ENCODE data around the gene MSANTD7. TPM values are rescaled to one million over a fixed set of nuclear protein-coding genes. Genes with fewer than 3 reads are reported as not detected.

Gene MSANTD7
- total and polyA plus RNA-seq, 9 of the 15 experiments (the other 6 are each of a cell fraction or from before 2014, with no cell fraction given) = 5.2 to 27.3 (median 23.6) TPM

- ChIA-PET POLR2A (interaction anchor here (2.2 kb wide), 2 partner anchors 9 to 18 kb away, joined by 6 to 9 read pairs; no protein-coding TSS in a partner anchor), CTCF (ENCODE audit: low intra/inter-chr PET ratio) (no interaction called here)
- 2% methylated on average over 3 of the region's 3 CpGs for WGBS (ENCODE audit: insufficient coverage, low coverage, missing lambda C conversion rate)
- Histone ChIP-seq H3K9me1 (ENCODE audit: control insufficient read depth, insufficient read depth, low read length) (no peaks in the 10 kb centered on the region), H3K4me1 (replicated peaks in 1 of 2; ENCODE audit: control insufficient read depth in 2 of 2, insufficient read depth in 2 of 2, low read length in 2 of 2) (peaks cover 0 to 6% of the 10 kb centered on the region in 2 experiments; a peak in 1 of 5 replicates), H3K4me3 (no peak overlapping the region), H4K20me1 (replicated peaks; ENCODE audit: control insufficient read depth, insufficient read depth, low read length) (no peaks in the 10 kb centered on the region), H3K36me3 (ENCODE audit: control insufficient read depth, insufficient read depth, low read length) (peaks cover 79% of the 10 kb centered on the region), H3K27ac (ENCODE audit: extremely low read depth, low read depth, low read length) (no peak overlapping the region), H3K9me3 (replicated peaks; ENCODE audit: control insufficient read depth, insufficient read depth, low read depth, low read length) (no peaks in the 10 kb centered on the region), H3K4me2 (ENCODE audit: insufficient read depth, low read length) (no peak overlapping the region), H3K79me2 (ENCODE audit: control insufficient read depth, insufficient read depth, low read length) (no peaks in the 10 kb centered on the region), H3K9ac (ENCODE audit: insufficient read depth in 1 of 2, low read depth in 2 of 2, low read length in 2 of 2) (no peak overlapping the region), H2AFZ (ENCODE audit: low read depth, low read length) (no peak overlapping the region), H3K27me3 (ENCODE audit: control insufficient read depth in 2 of 2, insufficient read depth in 2 of 2, low read length in 2 of 2) (no peaks in the 10 kb centered on the region)
- intact Hi-C loops (cut with micrococcal nuclease) = no loop called here
- ATAC-seq (no peak), FAIRE-seq (peak; percentile 44), DNase-seq (ENCODE audit: extremely low read depth in 1 of 4, low spot score in 3 of 4) (no peak)
- BruUV-seq (replicated peaks) = no TSS peak
- TF ChIP-seq ZNF436 (CRISPR knock-in tag; IDR thresholded peaks at IDR 0.05) (no peak), RHOXF2B (CRISPR knock-in tag; conservative IDR thresholded peaks at IDR 0.05) (no peak), SOX6 (IDR thresholded peaks at IDR 0.05) (peak; percentile 55; the same call in 1 of the 2 replicates), NFE2L1 (tag; IDR thresholded peaks at IDR 0.05; ENCODE audit: borderline replicate concordance, low read depth) (no peak), HMGN3 (IDR thresholded peaks at IDR 0.05; ENCODE audit: borderline replicate concordance, extremely low read depth, insufficient read length, low read depth, low read length) (no peak), BCOR (IDR thresholded peaks at IDR 0.05) (no peak), PYGO2 (tag; IDR thresholded peaks at IDR 0.05) (no peak), ESRRA (IDR thresholded peaks at IDR 0.05; ENCODE audit: borderline replicate concordance, low read depth) (no peak), ARID1B (IDR thresholded peaks at IDR 0.05) (peak; percentile 28; the same call in 1 of the 2 replicates), TEAD1 (CRISPR knock-in tag; IDR thresholded peaks at IDR 0.05) (no peak), MEIS2 (IDR thresholded peaks at IDR 0.05; ENCODE audit: partially characterized antibody) (peak; percentile 37), SRF (CRISPR knock-in tag; IDR thresholded peaks at IDR 0.05) (no peak), SMARCE1 (IDR thresholded peaks at IDR 0.05) (peak; percentile 19; the same call in 1 of the 2 replicates), HMG20B (CRISPR knock-in tag; IDR thresholded peaks at IDR 0.05) (no peak), TRIM24 (IDR thresholded peaks at IDR 0.05) (no peak)
- TF ChIP-seq, protein P1, sequence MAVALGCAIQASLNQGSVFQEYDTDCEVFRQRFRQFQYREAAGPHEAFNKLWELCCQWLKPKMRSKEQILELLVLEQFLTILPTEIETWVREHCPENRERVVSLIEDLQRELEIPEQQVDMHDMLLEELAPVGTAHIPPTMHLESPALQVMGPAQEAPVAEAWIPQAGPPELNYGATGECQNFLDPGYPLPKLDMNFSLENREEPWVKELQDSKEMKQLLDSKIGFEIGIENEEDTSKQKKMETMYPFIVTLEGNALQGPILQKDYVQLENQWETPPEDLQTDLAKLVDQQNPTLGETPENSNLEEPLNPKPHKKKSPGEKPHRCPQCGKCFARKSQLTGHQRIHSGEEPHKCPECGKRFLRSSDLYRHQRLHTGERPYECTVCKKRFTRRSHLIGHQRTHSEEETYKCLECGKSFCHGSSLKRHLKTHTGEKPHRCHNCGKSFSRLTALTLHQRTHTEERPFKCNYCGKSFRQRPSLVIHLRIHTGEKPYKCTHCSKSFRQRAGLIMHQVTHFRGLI (CRISPR knock-in tag; IDR thresholded peaks at IDR 0.05) = no peak
- TF ChIP-seq, protein P2, sequence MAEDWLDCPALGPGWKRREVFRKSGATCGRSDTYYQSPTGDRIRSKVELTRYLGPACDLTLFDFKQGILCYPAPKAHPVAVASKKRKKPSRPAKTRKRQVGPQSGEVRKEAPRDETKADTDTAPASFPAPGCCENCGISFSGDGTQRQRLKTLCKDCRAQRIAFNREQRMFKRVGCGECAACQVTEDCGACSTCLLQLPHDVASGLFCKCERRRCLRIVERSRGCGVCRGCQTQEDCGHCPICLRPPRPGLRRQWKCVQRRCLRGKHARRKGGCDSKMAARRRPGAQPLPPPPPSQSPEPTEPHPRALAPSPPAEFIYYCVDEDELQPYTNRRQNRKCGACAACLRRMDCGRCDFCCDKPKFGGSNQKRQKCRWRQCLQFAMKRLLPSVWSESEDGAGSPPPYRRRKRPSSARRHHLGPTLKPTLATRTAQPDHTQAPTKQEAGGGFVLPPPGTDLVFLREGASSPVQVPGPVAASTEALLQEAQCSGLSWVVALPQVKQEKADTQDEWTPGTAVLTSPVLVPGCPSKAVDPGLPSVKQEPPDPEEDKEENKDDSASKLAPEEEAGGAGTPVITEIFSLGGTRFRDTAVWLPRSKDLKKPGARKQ (CRISPR knock-in tag; IDR thresholded peaks at IDR 0.05) = no peak
- in situ Hi-C loops (cut with MboI) = no loop called here
These were observed 14.1 kb downstream of the MSANTD7 start for GRCh38 chr10:14852236-14852635.

All from K562 (cell line).